Tibial nerve (tissue), 4 donors: Measurements from ENCODE around the gene TAB2. TPM values are rescaled to one million over a fixed set of nuclear protein-coding genes. Genes with fewer than 3 reads are reported as not detected.
"Not testable (repeated sequence)": the region's sequence is repeated elsewhere in the genome, so short reads cannot be mapped to it uniquely, and the experiment has no call there.

ENCODE experiments used
- DNase-seq, 2 donors: peaks; one replicate each; pipeline ENCODE4 v3.0.0-alpha.2; 2019; ENCODE audit warnings: low spot score in 2 of 2
- H3K27ac ChIP-seq, 4 donors: fragments of 200-600 bp; sonication (generic) in 3 of 4; one replicate each; pipeline ENCODE4 v1.5.1; 2017 to 2019; ENCODE audit warnings: mild to moderate bottlenecking in 1 of 4
- H3K27me3 ChIP-seq, 2 donors: fragments of 200-600 bp; sonication (generic) in 1 of 2; one replicate each; pipeline versions ENCODE4 v1.5.1 to v1.6.0; 2017 to 2019
- H3K36me3 ChIP-seq, 3 donors: fragments of 200-600 bp; sonication (generic); one replicate each; pipeline ENCODE4 v1.5.1; 2018 to 2019
- H3K4me1 ChIP-seq, 4 donors: fragments of 200-600 bp; sonication (generic) in 3 of 4; one replicate each; pipeline ENCODE4 v1.5.1; 2017 to 2019
- H3K4me3 ChIP-seq, 4 donors: fragments of 200-600 bp; sonication (generic) in 3 of 4; one replicate each; pipeline ENCODE4 v1.5.1; 2017 to 2019; ENCODE audit warnings: mild to moderate bottlenecking in 1 of 4, moderate library complexity in 1 of 4
- H3K9me3 ChIP-seq, 4 donors: fragments of 200-600 bp; sonication (generic) in 3 of 4; one replicate each; pipeline ENCODE4 v1.5.1; 2017 to 2019
- CTCF ChIP-seq, 5 experiments: fragments of 200-600 bp in 3 of 5; fragments of 450-650 bp in 2 of 5; sonication (generic) in 3 of 5; IDR thresholded peaks; one replicate each; pipeline ENCODE4 v1.5.1; 2016 to 2019; ENCODE audit warnings: antibody characterized with exemption in 5 of 5, mild to moderate bottlenecking in 3 of 5, moderate library complexity in 2 of 5
- EP300 ChIP-seq, 2 donors: sonication (generic); formaldehyde crosslinking; IDR thresholded peaks; one replicate each; pipeline ENCODE4 v1.6.1; 2017; ENCODE audit warnings: antibody characterized with exemption in 2 of 2, mild to moderate bottlenecking in 1 of 2
- POLR2A ChIP-seq, 2 donors: fragments of 450-650 bp; IDR thresholded peaks; one replicate each; pipeline ENCODE4 v1.6.1; 2017; ENCODE audit warnings: antibody characterized with exemption in 2 of 2, mild to moderate bottlenecking in 2 of 2, moderate library complexity in 2 of 2
- WGBS, 2 donors: methylation state at CpG; one replicate each; pipeline ENCODE4 v1.1.5; 2018; 5-methylcytosine and 5-hydroxymethylcytosine counted together
- total RNA-seq, 4 donors: library from RNA; depleted of rRNA; stranded (reverse); fragments of >200 nt; gene quantifications; one replicate each; pipeline ENCODE4 v1.1.0, GENCODE V29; 2016

The TAB2 gene
- total RNA-seq, 4 donors from 2014 or later, result 57.5 to 101 (median 74.7) TPM

- no peak overlapping the region for H3K4me3 ChIP-seq
- peaks cover 0 to 7% of the 10 kb centered on the region in 2 donors for H3K27me3 ChIP-seq
- no peaks in the 10 kb centered on the region for H3K9me3 ChIP-seq
- H3K27ac ChIP-seq, result no peak overlapping the region
- WGBS, 2 donors, result 85 to 88% methylated on average over 38 to 42 of the region's 49 CpGs
- H3K36me3 ChIP-seq, result no peaks in the 10 kb centered on the region
- no peak for DNase-seq
- TF ChIP-seq CTCF (IDR thresholded peaks at IDR 0.05) (no peak), POLR2A (IDR thresholded peaks at IDR 0.05) (no peak)
- peaks cover 0 to 39% (median 25%) of the 10 kb centered on the region in 4 donors for H3K4me1 ChIP-seq
Measured at GRCh38 chr6:149456311-149457021, 139.0 kb downstream of the TAB2 start.

GRCh38 chr6:149457316-149457884 lies 139.9 kb downstream of the TAB2 start:
- no peak overlapping the region for H3K4me3 ChIP-seq
- no peaks in the 10 kb centered on the region for H3K36me3 ChIP-seq
- TF ChIP-seq POLR2A (IDR thresholded peaks at IDR 0.05) (no peak), CTCF (IDR thresholded peaks at IDR 0.05) (no peak), EP300 (IDR thresholded peaks at IDR 0.05) (no peak)
- no peak for DNase-seq
- H3K27me3 ChIP-seq, result peaks cover 0 to 4% of the 10 kb centered on the region in 2 donors
- H3K4me1 ChIP-seq, result peaks cover 0 to 29% (median 19%) of the 10 kb centered on the region in 4 donors
- 78 to 83% methylated on average over 7 of the region's 7 CpGs for WGBS, 2 donors
- H3K27ac ChIP-seq, result no peak overlapping the region
- no peaks in the 10 kb centered on the region for H3K9me3 ChIP-seq

GRCh38 chr6:149458196-149458595 lies 140.7 kb downstream of the TAB2 start:
- TF ChIP-seq CTCF (IDR thresholded peaks at IDR 0.05), result no peak
- no peak for TF ChIP-seq POLR2A (IDR thresholded peaks at IDR 0.05)
- no peak for TF ChIP-seq EP300 (IDR thresholded peaks at IDR 0.05)
- Histone ChIP-seq H3K36me3 (no peaks in the 10 kb centered on the region), H3K4me3 (no peak overlapping the region), H3K9me3 (no peaks in the 10 kb centered on the region), H3K4me1 (peaks cover 0 to 23% (median 17%) of the 10 kb centered on the region in 4 donors), H3K27me3 (peaks cover 0 to 4% of the 10 kb centered on the region in 2 donors), H3K27ac (no peak overlapping the region)
- no peak for DNase-seq
- WGBS, 2 donors, result 92 to 96% methylated on average over 7 of the region's 7 CpGs

GRCh38 chr6:149458806-149459205 lies 141.3 kb downstream of the TAB2 start:
- Histone ChIP-seq H3K4me3 (no peak overlapping the region), H3K36me3 (no peaks in the 10 kb centered on the region), H3K4me1 (peaks cover 0 to 18% (median 11%) of the 10 kb centered on the region in 4 donors), H3K27me3 (peaks cover 0 to 4% of the 10 kb centered on the region in 2 donors), H3K9me3 (no peaks in the 10 kb centered on the region), H3K27ac (no peak overlapping the region)
- 97 to 98% methylated on average over 1 of the region's 1 CpG for WGBS, 2 donors
- no peak for TF ChIP-seq EP300 (IDR thresholded peaks at IDR 0.05)
- TF ChIP-seq POLR2A (IDR thresholded peaks at IDR 0.05), result no peak
- no peak for TF ChIP-seq CTCF (IDR thresholded peaks at IDR 0.05)
- DNase-seq, result no peak

GRCh38 chr6:149459761-149460160 lies 142.2 kb downstream of the TAB2 start:
- H3K27me3 ChIP-seq, result peaks cover 0 to 4% of the 10 kb centered on the region in 2 donors
- no peaks in the 10 kb centered on the region for H3K36me3 ChIP-seq
- no peak overlapping the region for H3K4me3 ChIP-seq
- WGBS, 2 donors, result 80 to 85% methylated on average over 5 of the region's 5 CpGs
- TF ChIP-seq CTCF (IDR thresholded peaks at IDR 0.05), result no peak
- no peak for TF ChIP-seq EP300 (IDR thresholded peaks at IDR 0.05)
- no peak for TF ChIP-seq POLR2A (IDR thresholded peaks at IDR 0.05)
- no peaks in the 10 kb centered on the region for H3K9me3 ChIP-seq
- H3K4me1 ChIP-seq, result peaks cover 0 to 17% (median 4%) of the 10 kb centered on the region in 4 donors
- DNase-seq, result no peak
- no peak overlapping the region for H3K27ac ChIP-seq

GRCh38 chr6:149460249-149460648 lies 142.7 kb downstream of the TAB2 start:
- not testable (repeated sequence) for H3K27me3 ChIP-seq, H3K27ac ChIP-seq, DNase-seq, H3K4me3 ChIP-seq, H3K9me3 ChIP-seq, H3K36me3 ChIP-seq
- 70 to 76% methylated on average over 3 of the region's 3 CpGs for WGBS, 2 donors
- peaks cover 0 to 12% (median 1%) of the 10 kb centered on the region in 4 donors for H3K4me1 ChIP-seq
